Measurements from ENCODE around the gene CDH19.

- no peak for TF ChIP-seq CTCF (optimal IDR thresholded peaks at IDR 0.05 in 1 of 3, IDR thresholded peaks at IDR 0.05 in 1 of 3, conservative IDR thresholded peaks at IDR 0.05 in 1 of 3; ENCODE audit: extremely low read depth in 1 of 3, insufficient read depth in 2 of 3, low read length in 3 of 3)
- TF ChIP-seq EZH2 (IDR thresholded peaks at IDR 0.05; ENCODE audit: low read length): no peak
These were observed 35.2 kb upstream of the CDH19 start for GRCh38 chr18:66638856-66639629.

Data from keratinocyte (primary cell).